Activated T-helper 1 cell treated with Interleukin-2 at 50 U/mL for 16 hours (primary cell): ENCODE results near the gene PRF1.
"Not testable (repeated sequence)": the region's sequence is repeated elsewhere in the genome, so short reads cannot be mapped to it uniquely, and the experiment has no call there.

Source experiments
- DNase-seq: peaks from one replicate; pipeline ENCODE4 v3.0.0-alpha.2; 2020; ENCODE audit warnings: low read depth

Gene PRF1

DNA sequence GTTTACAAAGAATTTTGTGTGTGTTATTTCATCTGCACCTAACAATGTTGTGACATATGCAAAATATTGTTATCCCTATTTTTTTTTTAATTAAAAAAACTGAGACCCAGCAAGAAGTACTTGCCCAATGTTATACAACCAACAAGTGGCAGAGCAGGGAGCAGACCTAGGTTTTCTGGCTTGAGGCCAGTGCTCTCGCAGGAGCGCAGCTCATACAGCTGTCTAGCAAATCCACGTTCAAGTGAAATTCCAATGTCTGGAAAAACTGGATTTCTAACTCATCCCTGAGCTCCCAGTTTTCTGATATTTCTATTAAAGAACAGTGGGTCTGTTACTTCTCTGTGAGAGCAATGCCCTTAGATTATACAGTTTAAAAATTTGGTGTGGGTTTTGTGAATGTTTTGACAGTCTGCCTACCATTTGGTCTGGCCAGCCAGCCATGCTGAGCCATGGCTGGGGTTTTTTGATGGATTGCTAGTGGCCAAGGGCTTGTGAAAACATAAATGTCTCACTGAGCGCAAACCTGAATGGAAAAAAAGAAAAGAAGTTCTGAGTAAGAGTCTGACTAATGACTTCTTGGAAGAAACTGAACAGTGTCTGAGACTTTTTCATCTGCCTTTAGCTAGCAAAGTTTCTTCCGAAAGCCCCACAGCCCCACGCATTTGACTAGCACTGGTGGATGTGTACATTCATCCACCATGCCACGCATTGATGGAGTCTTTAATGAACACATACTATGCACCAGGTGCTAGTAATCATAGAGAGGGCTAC is 15.4 kb upstream of the PRF1 start:
- no peak for DNase-seq

DNA sequence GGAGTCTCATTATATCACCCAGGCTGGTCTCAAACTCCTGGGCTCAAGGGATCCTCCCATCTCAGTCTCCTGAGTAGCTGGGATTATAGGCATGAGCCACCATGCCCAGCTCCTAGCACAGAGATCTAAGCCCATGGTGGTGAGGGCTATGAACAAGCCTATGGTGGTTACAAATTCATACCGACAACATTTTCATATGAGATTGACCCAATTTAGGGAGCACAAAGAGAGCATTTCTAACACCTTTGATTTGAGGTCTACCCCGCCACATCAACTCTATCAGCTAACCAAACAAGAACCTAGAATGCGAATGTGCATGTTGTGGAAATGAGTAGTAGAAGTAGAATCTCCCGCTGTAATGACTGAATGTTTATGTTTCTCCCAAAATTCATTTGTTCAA is 14.2 kb upstream of the PRF1 start:
- DNase-seq, result no peak

DNA sequence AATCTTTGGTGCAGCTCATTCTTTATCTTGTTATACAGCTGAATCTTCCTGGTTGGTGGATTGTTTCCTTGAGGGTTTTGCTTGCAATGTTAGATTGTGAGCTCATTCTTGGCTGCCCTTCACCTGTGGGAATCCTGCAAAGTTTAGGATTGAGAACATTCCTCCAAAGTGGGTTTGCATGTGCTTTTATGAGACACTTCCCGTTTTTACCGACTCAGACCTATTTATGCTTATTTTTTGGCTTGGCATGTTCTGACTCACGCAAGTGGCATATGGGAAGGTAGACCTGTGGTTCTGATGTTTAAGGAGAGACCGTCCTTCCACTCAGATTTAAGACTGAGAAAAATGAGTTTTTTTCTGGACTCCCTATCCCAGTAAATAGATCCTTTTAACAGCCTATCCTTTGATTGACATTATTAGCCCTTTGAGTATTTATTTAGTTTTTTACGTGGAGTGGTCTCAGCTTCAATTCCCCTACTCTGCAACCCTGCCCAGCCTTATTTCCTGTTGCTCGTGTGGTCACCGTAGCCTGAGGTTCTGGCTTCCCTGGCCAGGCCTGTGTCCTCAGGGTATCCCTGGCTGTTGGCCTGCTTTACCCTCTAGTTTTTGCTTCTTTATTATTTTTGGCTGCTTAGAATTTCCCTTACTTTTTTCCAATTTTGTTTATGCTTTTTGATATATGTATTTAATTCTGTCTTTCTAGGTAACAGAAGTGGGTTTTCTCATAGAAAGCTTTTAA is 13.4 kb upstream of the PRF1 start:
- DNase-seq, result no peak

- no peak for DNase-seq
These were observed 12.7 kb upstream of the PRF1 start for GRCh38 chr10:70615211-70615610.

DNA sequence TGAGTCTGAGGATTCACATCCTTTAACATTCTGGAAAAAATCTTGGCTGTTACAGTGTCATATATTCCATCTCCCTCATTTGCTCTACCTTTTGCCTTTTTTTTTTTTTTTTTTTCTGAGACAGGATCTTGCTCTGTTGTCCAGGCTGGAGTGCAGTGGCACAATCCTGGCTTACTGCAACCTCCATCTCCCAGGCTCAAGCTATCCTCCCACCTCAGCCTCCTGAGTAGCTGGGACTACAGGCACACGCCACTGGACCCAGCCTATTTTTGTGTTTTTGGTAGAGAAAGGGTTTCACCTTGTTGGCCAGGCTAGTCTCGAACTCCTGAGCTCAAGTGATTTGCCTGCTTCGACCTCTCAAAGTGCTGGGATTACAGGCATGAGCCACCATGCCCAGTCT is 11.8 kb upstream of the PRF1 start:
- DNase-seq, result not testable (repeated sequence)

GRCh38 chr10:70613941-70614340 is 11.4 kb upstream of the PRF1 start:
- no peak for DNase-seq

- no peak for DNase-seq
These were observed 5.4 kb upstream of the PRF1 start for GRCh38 chr10:70607936-70608335.

GRCh38 chr10:70605161-70605560 is 2.6 kb upstream of the PRF1 start:
- DNase-seq, result no peak

DNA sequence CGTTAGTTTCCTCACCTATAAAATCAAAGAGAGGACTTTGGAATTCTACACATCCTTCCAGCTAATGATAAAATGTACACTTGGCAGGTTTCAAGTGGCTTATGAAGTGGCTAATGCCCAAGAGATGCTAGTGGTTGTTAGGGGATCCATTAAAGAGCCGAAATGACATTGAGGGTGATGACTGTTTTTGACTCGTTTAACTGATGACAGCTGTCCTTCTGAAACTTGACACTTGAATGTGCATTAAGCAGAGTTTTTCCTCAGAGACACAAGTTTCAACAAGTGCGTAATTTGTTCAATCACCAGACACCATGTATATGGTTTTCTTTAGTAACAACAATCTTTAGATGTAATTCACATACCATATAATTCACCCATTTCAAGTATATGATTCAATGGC is 1.6 kb upstream of the PRF1 start:
- no peak for DNase-seq

GRCh38 chr10:70603449-70603801 is 884 bp upstream of the PRF1 start:
- DNase-seq, result no peak

GRCh38 chr10:70601746-70602145 is 795 bp downstream of the PRF1 start:
- no peak for DNase-seq

DNA sequence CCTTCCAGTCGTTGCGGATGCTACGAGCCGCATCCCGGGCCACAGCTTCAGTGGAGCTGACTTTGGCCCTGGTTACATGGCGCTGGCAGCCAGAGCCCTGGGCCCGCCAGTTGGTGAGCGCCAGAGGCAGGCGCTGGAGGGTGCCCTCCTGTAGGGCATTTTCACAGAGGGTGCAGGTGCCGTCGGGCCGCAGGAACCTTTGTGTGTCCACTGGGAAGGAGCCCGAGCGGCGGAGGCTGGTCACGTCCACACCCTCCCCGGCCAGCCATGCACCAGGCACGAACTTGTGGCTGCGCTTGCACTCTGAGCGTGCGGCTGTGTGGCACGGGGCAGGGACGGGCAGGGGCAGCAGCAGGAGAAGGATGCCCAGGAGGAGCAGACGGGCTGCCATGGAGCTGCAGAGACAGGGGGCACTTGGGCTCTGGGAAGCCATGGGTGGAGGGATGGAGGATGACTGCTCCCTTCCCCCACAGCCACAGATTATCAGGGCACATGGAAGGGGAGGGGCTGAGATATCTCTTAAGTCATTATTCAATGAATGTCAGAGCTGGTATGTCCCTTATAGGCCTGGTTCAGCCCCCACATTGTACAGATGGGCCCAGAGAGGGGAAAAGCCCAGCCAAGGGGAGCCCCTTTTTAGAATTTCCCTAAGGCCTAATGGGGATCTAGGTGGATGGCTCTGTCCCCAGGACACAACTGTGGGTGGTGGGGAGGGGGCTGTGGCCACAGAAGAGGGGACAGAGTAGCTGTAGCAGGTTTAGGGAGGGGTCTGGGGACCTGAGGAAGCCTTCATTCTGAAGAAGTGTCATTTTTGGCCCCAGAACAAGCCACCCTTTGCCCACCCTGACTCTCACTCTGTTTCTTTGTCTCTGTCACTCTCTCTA is 1.8 kb downstream of the PRF1 start:
- no peak for DNase-seq

DNA sequence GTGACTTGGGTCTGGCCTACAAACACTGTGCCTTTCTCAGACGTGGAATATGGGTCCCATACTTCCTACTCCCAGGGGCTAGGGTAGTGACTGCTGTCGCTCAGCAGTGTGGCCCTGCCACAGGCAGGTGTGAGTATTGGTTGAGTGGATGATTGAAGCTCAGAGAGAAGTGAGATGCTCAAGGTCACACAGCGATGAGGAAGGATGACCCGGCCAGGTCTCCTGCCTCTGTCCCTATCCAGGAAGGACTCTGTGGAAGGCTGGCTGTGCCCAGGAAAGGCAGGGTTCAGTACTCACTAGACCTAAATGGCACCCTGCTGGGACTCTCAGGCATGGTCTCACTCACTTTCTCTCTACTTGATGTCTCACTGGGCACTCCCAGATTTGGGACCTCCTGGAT is 2.8 kb downstream of the PRF1 start:
- DNase-seq, result no peak

GRCh38 chr10:70599319-70599718 is 3.2 kb downstream of the PRF1 start:
- no peak for DNase-seq

DNA sequence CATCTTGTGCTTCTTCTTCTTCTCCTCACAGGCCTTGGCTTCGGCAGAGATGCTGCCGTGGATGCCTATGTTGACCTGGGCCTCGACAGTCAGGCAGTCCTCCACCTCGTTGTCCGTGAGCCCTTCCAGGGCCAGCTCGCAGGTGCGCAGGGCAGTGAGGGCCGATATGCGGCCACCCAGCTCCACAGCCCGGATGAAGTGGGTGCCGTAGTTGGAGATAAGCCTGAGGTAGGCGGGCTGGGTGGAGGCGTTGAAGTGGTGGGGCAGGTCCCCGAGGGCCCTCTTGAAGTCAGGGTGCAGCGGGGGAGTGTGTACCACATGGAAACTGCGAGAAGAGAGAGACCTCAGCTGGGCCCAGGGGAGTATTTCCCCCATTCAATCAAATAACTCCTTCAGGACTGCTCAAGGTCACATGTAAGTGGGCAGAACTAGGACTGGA is 3.7 kb downstream of the PRF1 start:
- DNase-seq, result no peak

GRCh38 chr10:70597856-70598815 is 4.4 kb downstream of the PRF1 start:
- no peak for DNase-seq

GRCh38 chr10:70596860-70597809 is 5.4 kb downstream of the PRF1 start:
- DNase-seq, result no peak

GRCh38 chr10:70596110-70596798 is 6.3 kb downstream of the PRF1 start:
- DNase-seq, result no peak

DNA sequence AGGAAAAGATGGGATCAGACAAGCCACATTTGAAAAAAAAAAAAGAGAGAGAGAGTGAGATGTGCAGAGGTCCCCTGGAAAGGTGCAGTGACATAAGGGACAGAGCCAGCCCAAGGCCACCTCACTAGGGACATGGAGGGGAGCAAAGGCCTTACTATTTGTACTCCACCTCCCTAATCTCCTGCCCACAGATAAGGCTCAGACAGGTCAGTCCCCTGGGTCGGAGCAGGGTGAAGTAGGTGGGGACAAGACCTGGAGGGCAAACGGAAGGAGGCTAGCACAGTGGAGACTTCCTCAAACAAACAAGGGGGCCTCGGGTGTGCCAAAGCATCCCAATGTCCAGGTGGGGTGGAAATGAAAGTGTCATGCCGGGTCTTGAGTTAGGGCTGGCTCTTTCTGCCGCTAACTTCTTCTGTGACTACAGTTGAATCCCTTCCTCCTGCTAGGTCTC is 7.0 kb downstream of the PRF1 start:
- no peak for DNase-seq

- DNase-seq, result no peak
These were observed 8.4 kb downstream of the PRF1 start for GRCh38 chr10:70594161-70594560.
